HG02840 (cell line): Measurements from ENCODE around the gene ZBED3.
"Not testable (repeated sequence)": the region's sequence is repeated elsewhere in the genome, so short reads cannot be mapped to it uniquely, and the experiment has no call there.

Experiments
- ATAC-seq: cut with Tn5 transposase; IDR thresholded peaks from one replicate; pipeline ENCODE4 v1.9.1; 2021; ENCODE audit warnings: mild to moderate bottlenecking, moderate library complexity, moderate number of reproducible peaks; ENCODE audit not compliant: unreplicated experiment, low FRiP score

Gene ZBED3, protein sequence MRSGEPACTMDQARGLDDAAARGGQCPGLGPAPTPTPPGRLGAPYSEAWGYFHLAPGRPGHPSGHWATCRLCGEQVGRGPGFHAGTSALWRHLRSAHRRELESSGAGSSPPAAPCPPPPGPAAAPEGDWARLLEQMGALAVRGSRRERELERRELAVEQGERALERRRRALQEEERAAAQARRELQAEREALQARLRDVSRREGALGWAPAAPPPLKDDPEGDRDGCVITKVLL

DNA sequence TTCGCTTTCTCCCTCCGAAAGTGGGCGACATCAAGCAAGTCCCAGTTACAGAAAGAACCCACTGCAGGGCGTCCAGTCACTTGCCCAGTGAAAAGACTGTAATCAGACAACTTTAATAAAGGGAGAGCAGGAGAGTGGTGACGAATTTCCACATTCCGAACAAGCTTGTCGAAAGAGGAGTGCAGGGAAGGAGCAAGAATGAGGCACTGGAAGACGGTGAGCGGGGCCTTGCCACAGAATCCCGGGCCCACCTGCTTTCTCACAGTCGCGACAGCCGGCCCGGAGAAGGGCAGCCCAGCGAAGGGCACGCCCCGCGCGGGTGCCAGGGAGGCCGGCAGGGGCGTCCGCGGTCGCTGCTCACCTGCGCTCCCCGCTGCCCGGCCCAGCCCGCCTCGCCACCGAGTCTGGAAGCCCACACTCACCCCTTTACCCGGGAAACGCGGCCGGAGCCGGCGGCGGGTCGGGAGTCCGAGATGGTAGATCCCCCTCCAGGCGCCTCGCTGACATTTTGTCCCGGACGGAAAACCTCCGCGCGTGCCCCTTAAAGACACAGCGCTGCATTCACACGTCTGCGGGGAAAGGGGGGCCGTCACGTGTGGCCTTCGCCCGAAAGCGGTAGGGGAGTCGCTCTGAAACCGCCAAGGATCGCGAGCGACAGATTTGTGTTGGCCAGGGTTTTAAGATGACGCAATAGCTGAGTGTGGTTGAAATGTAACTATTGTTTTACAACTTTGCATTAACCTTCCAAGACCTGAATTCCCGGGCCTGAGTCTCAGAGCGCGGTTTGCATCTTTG, at the start of gene ZBED3:
TSS of gene ZBED3 (minus strand) at position 597 of the 795 bp plus-strand sequence. CDS start 9,407 bp downstream, outside the sequence.
- peak; percentile 56 for ATAC-seq

DNA sequence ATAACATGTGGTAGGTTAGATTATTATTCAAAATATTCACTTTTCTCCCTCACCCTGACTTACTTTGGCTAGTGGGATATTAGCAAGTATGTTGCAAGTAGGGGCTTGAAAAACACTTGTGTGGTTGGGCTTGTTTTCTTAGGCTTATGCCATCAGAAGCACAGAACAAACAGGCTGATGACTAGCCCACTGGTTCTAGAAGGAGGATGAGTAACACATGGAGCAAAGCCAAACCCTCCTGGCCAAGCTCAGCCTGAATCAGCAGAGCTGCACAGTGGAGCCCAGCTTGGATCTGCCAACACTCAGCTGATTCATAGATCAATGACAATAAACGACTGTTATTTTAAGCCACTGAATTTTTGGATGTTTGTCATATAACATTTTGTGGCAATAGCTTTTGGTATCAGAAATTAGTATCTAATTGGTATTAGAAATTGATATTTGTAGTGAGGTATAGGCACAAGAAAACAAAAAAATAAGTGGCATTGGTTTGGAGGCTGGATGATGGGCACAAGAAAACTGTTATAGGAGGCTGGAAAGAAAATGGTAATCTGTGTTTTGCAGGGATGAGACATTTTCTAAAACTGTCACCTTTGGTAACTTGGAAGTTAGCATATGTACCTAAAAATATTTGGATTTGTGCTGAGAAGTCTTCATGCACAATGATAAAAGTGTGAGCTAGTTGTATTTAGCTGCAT, 46.1 kb upstream of the ZBED3 start:
- no peak for ATAC-seq

DNA sequence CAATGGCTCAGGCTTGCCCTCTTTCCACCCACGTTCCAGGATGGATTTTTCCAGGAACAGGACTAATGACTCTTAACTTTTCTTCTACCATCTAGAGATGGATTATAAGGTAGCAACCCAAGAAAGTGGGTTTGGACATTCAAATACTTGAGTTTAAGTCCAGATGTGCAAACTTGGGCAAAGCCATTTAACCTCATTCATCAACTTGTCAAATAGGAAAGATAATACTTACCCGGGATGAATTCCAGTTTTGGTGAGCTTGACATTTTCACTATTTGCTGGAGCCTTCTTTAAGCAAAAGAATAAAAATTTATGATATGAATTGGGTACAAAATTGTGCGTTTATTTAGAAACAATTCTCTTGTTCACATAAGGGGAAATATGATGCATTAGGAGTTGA, 44.3 kb upstream of the ZBED3 start:
- ATAC-seq = no peak

DNA sequence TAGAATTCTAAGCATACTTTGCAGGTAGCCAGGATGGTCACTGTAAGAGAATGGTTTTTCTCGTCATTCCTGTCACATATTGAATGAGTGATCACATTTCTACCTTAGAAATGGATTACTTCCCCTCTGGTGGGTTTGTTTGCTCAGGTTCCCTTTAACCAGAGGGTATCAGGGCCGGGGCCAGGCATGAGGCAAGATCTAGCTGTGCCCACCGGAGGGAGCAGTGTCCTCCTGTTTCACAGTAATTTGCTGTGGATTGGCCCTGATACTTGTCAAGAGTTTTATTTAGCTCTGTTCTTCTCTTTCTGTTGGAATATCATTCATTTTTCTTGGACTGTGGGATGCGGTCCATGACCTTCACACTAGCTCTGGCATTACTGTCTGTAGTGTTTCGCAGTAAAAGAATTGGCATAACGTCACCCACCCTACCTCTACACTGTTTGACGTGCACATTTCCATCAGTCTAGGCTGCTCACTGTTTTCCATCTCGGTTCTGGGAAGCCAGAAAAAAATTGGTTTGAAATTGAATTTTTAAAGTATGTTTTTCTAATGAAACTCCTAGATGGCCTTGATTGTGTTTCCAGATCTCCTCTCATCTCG, 42.4 kb upstream of the ZBED3 start:
- ATAC-seq = no peak

DNA sequence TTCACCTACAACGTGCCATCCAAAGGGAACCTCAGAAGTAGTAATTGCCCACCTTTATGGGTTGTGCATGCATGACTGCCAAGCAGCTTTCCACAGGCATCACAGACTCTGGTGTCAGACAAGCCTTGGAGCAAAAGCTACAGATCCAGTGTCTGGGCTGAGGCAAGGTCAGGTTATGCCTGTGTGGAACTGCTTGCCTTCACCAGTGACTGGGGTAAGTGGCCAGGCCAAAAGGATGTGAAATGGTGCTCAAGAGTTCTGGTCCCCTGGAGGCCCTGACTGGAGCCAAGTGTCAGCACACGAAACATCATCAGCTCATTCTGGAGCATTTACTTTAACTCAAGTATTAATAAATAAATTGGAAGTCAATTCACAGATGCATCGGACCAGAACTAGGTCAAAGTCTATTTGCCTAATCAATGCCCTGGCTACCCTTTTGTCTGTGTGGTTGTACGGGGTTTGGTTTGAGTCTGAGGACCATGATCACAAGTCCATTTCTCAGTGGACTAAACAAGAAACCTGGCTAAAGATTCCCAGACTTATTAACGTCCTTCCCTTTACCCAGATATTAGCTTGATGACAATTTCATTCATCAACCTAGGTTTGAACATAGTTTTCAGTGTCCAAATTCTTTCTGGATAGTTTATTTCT, 41.5 kb upstream of the ZBED3 start:
- ATAC-seq = no peak

DNA sequence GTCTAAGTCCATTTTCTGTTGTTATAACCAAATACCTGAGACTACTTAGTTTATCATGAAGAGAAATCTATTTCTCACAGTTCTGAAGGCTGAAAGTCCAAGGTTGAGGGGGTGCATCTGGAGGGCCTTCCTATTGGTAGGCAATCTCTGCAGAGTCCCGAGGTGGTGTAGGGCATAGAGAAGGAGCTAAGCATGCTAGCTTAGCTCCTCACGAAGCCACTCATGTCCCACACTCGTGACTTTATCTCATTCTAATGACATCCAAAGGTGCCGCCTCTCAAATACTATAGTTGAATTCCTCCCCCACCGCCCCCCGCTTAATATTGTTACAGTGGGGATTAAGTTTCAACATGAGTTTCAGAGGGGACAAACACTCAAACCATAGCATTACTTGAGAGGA, 36.0 kb upstream of the ZBED3 start:
- no peak for ATAC-seq

DNA sequence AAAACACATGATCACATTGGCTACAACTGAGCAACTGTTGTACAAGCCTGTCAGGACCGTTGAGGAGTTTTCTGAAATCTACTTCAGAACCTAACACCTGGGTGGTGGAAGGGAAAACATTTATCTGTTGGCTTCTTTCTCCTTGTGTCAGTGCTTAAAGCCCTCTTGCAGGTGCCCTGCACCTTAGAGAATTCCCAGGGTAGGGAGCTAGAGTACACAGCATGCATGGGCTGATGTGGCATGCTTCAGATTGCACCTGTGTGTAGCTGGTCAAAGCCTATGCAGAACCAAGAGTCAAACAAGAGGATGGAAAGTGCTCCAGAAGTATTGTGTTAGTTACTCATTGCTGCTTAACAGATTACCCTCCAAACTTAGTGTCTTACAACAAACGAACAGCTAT, 33.6 kb upstream of the ZBED3 start:
- no peak for ATAC-seq

DNA sequence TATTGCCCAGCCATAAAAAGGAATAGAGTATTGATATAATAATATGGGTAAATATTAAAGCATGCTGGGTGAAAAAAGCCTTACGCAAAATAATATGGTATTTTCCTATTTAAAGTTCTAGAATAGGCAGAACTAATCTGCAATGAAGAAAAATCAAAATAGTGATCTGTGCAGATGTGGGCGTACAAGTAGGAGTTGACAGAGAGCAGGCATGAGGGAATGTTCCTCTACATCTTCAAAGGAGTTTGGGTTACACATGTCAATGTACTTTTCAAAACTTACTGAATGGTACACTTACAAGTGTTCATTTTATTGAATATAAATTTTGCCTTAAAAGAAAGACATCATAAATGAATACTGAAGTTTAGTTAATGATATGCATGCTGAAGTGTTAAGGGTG, 33.0 kb upstream of the ZBED3 start:
- no peak for ATAC-seq

DNA sequence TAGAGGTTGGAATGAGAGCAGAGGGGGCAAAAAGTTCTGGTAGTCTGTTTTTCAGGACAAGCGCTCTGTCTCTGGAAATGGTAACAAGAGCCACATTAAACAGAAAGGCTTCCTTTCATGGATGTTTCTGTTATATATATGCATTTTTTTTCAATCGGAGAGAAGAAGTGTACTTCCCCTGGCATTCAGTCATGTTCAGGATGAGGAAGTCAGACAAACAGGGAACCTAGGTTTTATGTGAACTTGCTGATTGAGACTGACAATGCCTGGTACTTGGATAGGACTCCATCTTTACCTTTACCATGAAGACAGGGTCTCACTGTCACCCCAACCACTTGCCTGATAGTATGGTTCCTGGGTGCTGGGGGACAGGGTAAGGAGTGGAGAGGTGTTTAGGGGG, 30.1 kb upstream of the ZBED3 start:
- ATAC-seq = no peak

DNA sequence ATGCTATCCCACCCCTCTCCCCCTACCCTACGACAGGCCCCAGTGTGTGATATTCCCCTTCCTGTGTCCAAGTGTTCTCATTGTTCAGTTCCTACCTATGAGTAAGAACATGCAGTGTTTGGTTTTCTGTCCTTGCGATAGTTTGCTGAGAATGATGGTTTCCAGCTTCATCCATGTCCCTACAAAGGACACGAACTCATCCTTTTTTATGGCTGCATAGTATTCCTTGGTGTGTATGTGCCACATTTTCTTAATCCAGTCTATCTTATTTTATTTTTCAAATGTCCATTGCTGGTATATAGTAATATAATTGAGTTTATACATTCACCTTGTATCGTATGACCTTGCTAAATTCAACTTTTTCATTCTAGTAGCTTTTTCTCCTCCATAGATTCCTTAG, 19.9 kb upstream of the ZBED3 start:
- ATAC-seq = not testable (repeated sequence)

DNA sequence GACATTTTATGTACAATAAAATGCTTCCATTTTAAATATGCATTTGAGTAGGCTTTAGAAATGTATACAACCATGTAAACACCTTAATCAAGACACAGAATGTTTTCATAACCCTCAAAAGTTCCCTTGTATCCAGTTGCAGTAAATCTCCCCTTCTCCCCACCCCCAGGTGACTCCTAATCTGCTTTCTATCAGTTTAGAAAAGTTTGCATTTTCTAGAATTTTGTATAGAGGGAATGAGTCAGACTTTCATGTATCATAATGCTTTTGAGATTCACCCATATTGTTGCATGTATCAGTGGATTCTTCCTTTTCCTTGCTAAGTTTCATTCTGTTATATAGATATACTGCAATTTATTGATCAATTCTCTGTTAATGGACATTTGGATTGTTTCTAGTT, 17.7 kb upstream of the ZBED3 start:
- no peak for ATAC-seq

DNA sequence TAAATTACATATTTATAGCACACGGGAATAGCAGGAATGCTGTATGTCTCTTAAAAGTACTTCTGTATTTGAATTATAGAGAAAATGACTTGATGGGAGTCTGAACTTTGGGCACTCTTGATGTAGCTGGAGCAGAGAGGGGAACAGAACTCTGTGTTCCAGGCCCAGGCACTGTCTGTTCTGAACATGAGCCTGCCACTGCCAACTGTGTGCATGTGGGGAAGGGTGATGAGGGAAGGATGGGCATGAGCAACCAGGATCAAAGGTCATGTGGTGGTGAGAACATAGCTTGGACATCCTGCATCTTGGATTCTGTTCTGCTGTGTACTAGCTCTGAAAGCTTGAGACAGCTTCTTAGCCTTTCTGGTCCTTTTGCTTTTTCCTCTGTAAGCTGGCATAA, 16.4 kb upstream of the ZBED3 start:
- no peak for ATAC-seq

DNA sequence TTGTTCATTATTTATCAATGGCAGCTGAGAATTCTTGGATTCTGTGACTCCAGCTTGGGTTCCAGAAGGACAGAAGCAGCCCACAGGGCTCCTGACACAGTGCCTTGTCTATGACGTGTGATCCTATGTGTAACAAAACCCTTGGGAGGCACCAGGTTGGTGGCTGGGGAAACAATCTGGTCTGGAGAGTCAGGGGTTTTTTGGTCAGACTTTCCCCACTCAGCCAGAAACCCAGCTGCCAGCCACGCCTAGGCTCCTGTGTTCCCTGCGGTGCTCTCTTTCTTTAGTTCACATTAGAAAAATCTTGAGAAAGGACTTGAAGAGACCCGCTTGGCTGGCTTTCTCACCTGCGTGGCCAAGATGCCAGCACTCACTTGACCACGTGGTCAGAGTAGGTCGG, 15.5 kb upstream of the ZBED3 start:
- no peak for ATAC-seq

DNA sequence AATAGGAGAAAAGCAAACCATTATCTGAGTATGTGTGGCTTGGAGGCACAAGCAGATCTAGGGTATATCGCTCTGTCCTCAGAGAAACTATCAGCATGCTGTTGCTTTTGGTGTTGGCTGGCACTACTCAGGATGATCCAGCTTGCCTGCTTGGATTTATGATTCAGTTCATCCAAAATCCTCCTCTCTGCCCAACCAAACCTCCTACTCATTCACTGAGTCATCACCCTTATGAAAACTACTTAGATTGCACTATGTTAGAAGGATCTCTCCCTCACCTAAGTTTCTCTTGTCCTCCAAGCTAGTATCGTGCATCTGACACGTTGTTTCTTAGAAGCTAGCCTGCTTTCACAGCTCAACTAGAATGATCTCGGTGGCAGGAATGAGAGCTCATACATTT, 14.2 kb upstream of the ZBED3 start:
- ATAC-seq = no peak

DNA sequence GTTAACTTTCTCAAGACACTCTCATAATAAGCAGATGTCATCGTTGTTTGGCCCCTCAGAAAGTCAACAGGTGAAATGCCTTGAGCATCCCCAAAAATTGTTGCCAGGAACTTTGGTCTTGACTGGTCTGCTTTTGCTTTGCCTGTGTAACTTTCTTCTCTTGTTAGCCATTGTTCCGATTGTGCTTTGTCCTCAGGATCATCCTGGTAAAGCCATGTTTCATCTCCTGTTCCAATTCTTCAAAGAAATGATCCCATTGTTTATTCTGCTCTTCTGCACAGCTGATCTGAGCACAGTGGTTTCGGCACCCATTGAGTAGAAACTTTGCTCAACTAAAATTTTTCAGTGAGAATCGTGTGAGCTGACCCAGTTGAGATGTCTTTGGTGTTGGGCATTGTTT, 8.1 kb upstream of the ZBED3 start:
- ATAC-seq = no peak

DNA sequence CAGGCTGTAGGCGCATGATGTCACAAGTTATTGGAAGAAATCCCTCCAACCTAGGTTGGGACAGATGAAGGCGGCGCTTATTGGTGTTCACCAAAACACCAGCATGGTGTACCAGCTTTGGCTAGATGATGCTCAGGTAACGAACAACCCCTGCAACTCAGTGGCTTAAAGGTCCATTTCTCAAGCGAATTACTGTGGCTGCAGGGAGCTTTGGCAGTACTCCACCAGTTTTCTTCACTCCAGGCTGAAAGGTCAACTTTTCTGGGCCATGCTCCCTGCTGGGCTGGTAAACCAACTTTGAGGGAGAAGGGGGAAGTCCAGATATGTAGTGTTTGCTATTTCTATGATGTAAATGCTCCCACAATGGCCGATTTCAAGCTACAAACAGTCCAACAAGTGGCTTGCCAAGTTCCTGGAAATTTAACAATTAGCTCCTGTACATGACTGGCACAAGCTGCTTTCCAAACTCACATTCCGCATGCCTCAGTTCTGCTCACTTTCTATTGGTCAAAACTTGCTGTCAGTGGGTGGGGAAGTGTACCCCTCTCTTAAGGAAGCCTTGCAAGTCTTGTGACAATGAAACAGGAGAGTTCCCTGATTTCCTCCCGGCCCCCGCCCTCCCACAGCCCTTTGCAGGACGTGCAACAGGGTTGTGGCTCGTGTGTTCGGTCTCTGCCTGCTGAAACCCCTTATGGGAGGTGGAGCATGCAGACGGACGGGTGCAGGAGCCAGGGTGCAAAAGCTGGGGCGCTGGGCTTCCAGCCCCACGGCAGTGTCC, 588 bp upstream of the ZBED3 start:
- ATAC-seq = no peak

DNA sequence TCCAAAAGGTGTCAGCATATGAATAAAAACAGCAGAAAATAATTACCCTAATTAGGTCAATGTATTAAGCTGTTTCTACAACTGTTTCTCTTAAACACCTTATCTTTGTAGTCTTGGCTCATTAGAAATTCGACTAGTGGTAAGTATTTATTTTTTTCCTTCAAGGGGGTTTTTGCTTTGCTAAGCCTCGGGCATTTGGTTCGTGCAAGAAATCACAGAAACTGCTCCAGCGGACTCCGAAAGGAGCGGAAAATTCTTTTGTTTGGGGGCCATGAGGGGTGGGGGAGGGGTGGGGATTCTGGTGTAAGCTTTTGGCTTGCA, 757 bp downstream of the ZBED3 start:
- no peak for ATAC-seq

DNA sequence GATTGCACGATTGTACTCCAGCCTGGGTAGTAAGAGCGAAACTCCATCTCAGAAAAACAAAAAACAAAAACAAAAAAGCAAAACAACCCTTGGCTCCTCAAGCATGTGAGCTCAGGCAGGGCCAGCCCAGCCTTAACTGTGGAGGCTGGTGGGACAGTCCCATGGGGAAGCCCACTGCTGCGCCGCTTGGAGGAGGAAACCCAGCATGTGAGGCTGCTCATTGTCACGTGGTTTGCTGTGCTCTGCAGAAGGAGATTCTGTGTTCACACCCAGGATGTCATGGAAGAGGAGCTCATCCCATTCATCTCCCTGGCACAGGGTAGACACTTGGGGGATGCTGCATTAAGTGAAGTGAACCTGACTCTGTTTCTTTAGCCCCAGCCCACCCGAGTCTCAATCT, 4.0 kb downstream of the ZBED3 start:
- no peak for ATAC-seq

DNA sequence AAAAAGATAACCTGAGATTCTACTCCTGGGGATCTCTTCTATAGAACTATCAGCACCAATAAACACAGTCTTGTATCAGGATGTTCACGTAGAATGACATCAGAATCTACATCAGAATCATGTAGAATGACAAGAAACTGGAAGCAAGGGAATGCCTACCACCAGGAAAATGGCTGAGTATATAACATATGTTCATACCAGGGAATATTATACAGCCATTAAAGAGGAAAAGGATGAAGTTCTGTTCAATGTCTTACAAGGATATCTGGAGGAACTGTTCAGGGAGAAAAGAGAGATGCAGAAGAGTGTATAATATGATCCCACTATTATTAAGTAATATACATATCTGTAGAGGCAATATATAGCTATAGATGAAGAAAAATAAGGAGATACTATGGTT, 4.8 kb downstream of the ZBED3 start:
- no peak for ATAC-seq

DNA sequence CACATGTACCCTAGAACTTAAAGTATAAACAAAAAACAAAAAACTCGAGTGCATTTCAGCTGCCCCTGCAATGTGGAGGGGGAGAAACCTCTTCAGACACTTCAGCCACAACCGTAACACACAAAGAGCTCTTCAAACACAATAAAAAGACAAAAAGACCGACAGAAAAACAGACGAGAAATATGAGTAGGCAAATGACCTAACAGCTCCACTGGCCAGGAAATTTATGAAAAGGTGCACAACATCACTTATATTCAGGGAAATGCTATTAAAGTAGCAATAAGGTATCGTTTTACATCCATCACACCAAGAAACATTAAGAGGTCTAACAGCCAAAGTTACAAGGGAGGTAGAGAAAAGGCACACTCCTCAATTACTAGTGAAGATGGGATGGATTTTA, 6.2 kb downstream of the ZBED3 start:
- ATAC-seq = no peak
